ENCODE data around the gene DOCK6.

The DOCK6 gene

DNA sequence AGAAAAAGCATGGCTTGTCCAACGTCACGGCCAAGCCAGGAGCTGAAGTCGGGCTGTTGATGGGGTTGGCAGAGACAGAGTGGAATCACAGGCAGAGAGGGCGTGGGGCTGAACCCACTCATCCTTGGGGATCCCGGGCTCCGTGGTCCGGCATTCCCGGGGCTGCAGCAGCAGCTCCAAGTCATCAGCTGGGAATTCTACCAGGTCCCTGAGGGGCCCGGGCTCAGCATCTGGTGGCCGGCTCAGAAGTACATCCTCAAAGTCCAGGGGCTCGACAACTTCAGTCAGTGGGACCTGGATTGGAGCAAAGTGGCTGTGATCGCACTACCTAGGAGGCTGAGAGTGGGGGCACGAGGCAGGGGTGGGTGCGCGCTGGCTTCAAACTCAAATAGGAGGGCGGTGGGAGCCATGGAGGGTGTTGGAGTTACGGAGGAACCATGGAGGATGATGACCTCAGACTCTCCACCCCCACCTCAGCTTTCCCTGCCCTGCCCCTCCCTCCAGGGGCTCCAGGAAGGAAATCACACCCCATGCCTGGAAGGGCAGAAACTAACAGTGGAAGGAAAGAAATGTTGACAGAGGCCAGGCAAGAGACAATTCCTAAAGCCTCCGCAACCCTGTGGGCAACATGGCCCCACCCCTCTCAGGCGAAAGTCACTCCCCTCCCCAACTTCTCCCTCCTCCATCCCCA lies 9.5 kb downstream of the DOCK6 start:
- no peak overlapping the region for H2BK120ac ChIP-seq (ENCODE audit: low read depth, low read length)
- no peak overlapping the region for H3K9ac ChIP-seq (ENCODE audit: low read length)
- H3K23ac ChIP-seq (ENCODE audit: low read length) = no peak overlapping the region
- H2BK5ac ChIP-seq (ENCODE audit: low read length) = no peak overlapping the region
- H3K4me2 ChIP-seq (ENCODE audit: low read length) = no peak overlapping the region
- no peak overlapping the region for H3K4me3 ChIP-seq (ENCODE audit: low read length)
- H3K4me1 ChIP-seq (ENCODE audit: control insufficient read depth, low read depth, low read length) = no peaks in the 10 kb centered on the region
- no CpG with 5 or more reads among the region's 19 CpGs for WGBS (ENCODE audit: extremely low coverage, insufficient coverage, low lambda C conversion rate)
- no peak overlapping the region for H3K27ac ChIP-seq (ENCODE audit: low read depth, low read length)
- H4K8ac ChIP-seq (ENCODE audit: low read depth, low read length) = no peak overlapping the region
- H3K36me3 ChIP-seq (ENCODE audit: control insufficient read depth, insufficient read depth, low read length) = peaks cover 4% of the 10 kb centered on the region
- H3K18ac ChIP-seq (ENCODE audit: low read length) = no peak overlapping the region
- no peaks in the 10 kb centered on the region for H3K79me2 ChIP-seq (ENCODE audit: control insufficient read depth, insufficient read depth, low read length)
- no peak overlapping the region for H2BK15ac ChIP-seq (replicated peaks; ENCODE audit: low read depth)
- H4K5ac ChIP-seq (ENCODE audit: low read length) = no peak overlapping the region
- H3K79me1 ChIP-seq (ENCODE audit: low read length) = no peaks in the 10 kb centered on the region
- H3K27me3 ChIP-seq (ENCODE audit: insufficient read depth, low read length, poor library complexity) = no peaks in the 10 kb centered on the region
- H2AK5ac ChIP-seq (ENCODE audit: low read length) = no peak overlapping the region
- no peak overlapping the region for H3K56ac ChIP-seq (ENCODE audit: low read length)
- peak; percentile 45 for DNase-seq
- H3K4ac ChIP-seq (ENCODE audit: low read depth, low read length) = no peak overlapping the region

DNA sequence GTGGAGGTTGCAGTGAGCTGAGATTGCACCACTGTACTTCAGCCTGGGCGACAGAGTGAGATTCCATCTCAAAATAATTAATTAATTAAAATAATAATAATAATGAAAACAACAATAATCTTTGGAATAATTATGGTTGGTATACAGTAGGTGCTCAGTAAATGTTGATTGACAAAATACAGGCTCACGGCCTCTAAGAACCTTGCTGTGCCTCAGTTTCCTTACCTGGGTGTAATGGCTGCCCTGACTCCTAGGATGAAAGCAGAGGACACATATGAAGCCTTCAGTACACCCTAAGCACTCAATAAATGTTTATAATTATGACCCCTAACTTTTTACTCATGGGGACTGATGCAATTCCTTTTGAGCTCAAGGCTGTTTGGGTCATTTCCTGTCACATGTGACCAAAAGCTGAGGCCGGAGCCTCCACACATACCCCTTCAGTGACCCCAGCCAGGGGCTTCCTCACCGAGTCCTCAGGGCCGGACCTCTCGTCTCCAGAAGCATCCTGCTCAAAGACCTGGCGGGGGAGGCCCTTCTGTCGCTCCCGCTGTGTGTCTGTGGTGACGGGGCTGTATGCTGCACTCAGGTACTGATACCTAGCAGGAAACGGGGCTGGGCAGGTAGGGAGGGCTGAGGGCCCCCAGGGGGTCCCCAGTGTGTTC lies 10.5 kb downstream of the DOCK6 start:
- H3K56ac ChIP-seq (ENCODE audit: low read length) = no peak overlapping the region
- no peak overlapping the region for H3K18ac ChIP-seq (ENCODE audit: low read length)
- no peaks in the 10 kb centered on the region for H3K79me1 ChIP-seq (ENCODE audit: low read length)
- H2BK120ac ChIP-seq (ENCODE audit: low read depth, low read length) = no peak overlapping the region
- H3K23ac ChIP-seq (ENCODE audit: low read length) = no peak overlapping the region
- H4K8ac ChIP-seq (ENCODE audit: low read depth, low read length) = no peak overlapping the region
- H4K5ac ChIP-seq (ENCODE audit: low read length) = no peak overlapping the region
- no peaks in the 10 kb centered on the region for H3K27me3 ChIP-seq (ENCODE audit: insufficient read depth, low read length, poor library complexity)
- H3K79me2 ChIP-seq (ENCODE audit: control insufficient read depth, insufficient read depth, low read length) = no peaks in the 10 kb centered on the region
- no peak overlapping the region for H3K4me2 ChIP-seq (ENCODE audit: low read length)
- H3K4ac ChIP-seq (ENCODE audit: low read depth, low read length) = no peak overlapping the region
- no peak overlapping the region for H3K9ac ChIP-seq (ENCODE audit: low read length)
- H2BK5ac ChIP-seq (ENCODE audit: low read length) = no peak overlapping the region
- no peak overlapping the region for H3K27ac ChIP-seq (ENCODE audit: low read depth, low read length)
- H3K4me3 ChIP-seq (ENCODE audit: low read length) = no peak overlapping the region
- H2BK15ac ChIP-seq (replicated peaks; ENCODE audit: low read depth) = no peak overlapping the region
- WGBS (ENCODE audit: extremely low coverage, insufficient coverage, low lambda C conversion rate) = no CpG with 5 or more reads among the region's 11 CpGs
- peak; percentile 29 for DNase-seq
- H2AK5ac ChIP-seq (ENCODE audit: low read length) = no peak overlapping the region
- no peaks in the 10 kb centered on the region for H3K4me1 ChIP-seq (ENCODE audit: control insufficient read depth, low read depth, low read length)
- H3K36me3 ChIP-seq (ENCODE audit: control insufficient read depth, insufficient read depth, low read length) = peaks cover 4% of the 10 kb centered on the region

DNA sequence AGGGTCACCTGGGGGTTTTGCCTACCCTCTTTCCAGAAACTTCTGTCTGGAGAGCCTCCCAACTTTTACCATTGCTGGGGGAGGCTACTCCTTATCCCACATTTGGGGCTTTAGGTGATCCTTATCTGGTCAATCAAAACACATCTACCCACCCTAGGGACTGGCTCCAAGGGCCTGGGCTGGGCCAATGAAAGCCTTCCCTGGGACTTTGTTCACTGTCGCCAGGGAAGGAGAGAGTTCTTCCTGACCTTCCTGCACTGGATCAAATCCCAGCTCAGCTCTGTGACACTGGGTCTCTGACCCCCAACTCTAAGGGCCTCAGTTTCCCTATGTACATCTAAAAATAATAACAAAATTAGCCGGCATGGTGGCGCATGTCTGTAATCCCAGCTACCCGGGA lies 11.1 kb downstream of the DOCK6 start:
- Histone ChIP-seq H3K36me3 (ENCODE audit: control insufficient read depth, insufficient read depth, low read length) (peaks cover 4% of the 10 kb centered on the region), H3K4me3 (ENCODE audit: low read length) (no peak overlapping the region), H2BK15ac (replicated peaks; ENCODE audit: low read depth) (no peak overlapping the region), H3K23ac (ENCODE audit: low read length) (no peak overlapping the region), H2AK5ac (ENCODE audit: low read length) (no peak overlapping the region), H3K4ac (ENCODE audit: low read depth, low read length) (no peak overlapping the region), H3K27ac (ENCODE audit: low read depth, low read length) (no peak overlapping the region), H3K4me1 (ENCODE audit: control insufficient read depth, low read depth, low read length) (no peaks in the 10 kb centered on the region), H3K56ac (ENCODE audit: low read length) (no peak overlapping the region), H3K9ac (ENCODE audit: low read length) (no peak overlapping the region), H4K8ac (ENCODE audit: low read depth, low read length) (no peak overlapping the region), H3K18ac (ENCODE audit: low read length) (no peak overlapping the region), H3K79me2 (ENCODE audit: control insufficient read depth, insufficient read depth, low read length) (no peaks in the 10 kb centered on the region), H4K5ac (ENCODE audit: low read length) (no peak overlapping the region), H2BK120ac (ENCODE audit: low read depth, low read length) (no peak overlapping the region), H3K4me2 (ENCODE audit: low read length) (no peak overlapping the region), H3K27me3 (ENCODE audit: insufficient read depth, low read length, poor library complexity) (no peaks in the 10 kb centered on the region), H2BK5ac (ENCODE audit: low read length) (no peak overlapping the region), H3K79me1 (ENCODE audit: low read length) (no peaks in the 10 kb centered on the region)
- DNase-seq = no peak
- no CpG with 5 or more reads among the region's 4 CpGs for WGBS (ENCODE audit: extremely low coverage, insufficient coverage, low lambda C conversion rate)

DNA sequence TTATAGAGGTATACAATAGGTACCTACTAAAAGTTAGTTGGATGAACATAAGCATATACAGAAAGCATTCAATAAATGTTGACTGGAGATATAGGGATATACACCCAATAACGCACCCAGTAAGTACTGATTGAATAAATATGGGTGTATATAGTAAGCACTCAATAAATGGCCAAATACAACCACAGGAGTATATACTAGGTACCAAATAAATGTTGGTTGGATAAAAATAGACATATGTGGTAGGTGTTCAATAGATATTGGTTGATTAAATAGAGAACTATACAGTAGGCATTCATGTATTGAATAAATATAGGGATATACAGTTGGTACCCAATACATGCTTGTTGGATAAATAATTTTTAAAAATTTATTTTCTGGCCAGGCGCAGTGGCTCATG lies 13.5 kb downstream of the DOCK6 start:
- H3K23ac ChIP-seq (ENCODE audit: low read length) = no peak overlapping the region
- WGBS (ENCODE audit: extremely low coverage, insufficient coverage, low lambda C conversion rate) = no CpG with 5 or more reads among the region's 2 CpGs
- no peaks in the 10 kb centered on the region for H3K79me2 ChIP-seq (ENCODE audit: control insufficient read depth, insufficient read depth, low read length)
- H3K9ac ChIP-seq (ENCODE audit: low read length) = no peak overlapping the region
- H2BK120ac ChIP-seq (ENCODE audit: low read depth, low read length) = no peak overlapping the region
- no peak overlapping the region for H4K5ac ChIP-seq (ENCODE audit: low read length)
- H3K4me2 ChIP-seq (ENCODE audit: low read length) = no peak overlapping the region
- H2AK5ac ChIP-seq (ENCODE audit: low read length) = no peak overlapping the region
- no peak for DNase-seq
- no peak overlapping the region for H3K4ac ChIP-seq (ENCODE audit: low read depth, low read length)
- H2BK15ac ChIP-seq (replicated peaks; ENCODE audit: low read depth) = no peak overlapping the region
- H3K56ac ChIP-seq (ENCODE audit: low read length) = no peak overlapping the region
- H3K27ac ChIP-seq (ENCODE audit: low read depth, low read length) = no peak overlapping the region
- no peaks in the 10 kb centered on the region for H3K4me1 ChIP-seq (ENCODE audit: control insufficient read depth, low read depth, low read length)
- no peak overlapping the region for H3K18ac ChIP-seq (ENCODE audit: low read length)
- no peak overlapping the region for H4K8ac ChIP-seq (ENCODE audit: low read depth, low read length)
- H3K36me3 ChIP-seq (ENCODE audit: control insufficient read depth, insufficient read depth, low read length) = peaks cover 4% of the 10 kb centered on the region
- no peak overlapping the region for H3K4me3 ChIP-seq (ENCODE audit: low read length)
- H3K79me1 ChIP-seq (ENCODE audit: low read length) = no peaks in the 10 kb centered on the region
- H3K27me3 ChIP-seq (ENCODE audit: insufficient read depth, low read length, poor library complexity) = no peaks in the 10 kb centered on the region
- H2BK5ac ChIP-seq (ENCODE audit: low read length) = no peak overlapping the region

DNA sequence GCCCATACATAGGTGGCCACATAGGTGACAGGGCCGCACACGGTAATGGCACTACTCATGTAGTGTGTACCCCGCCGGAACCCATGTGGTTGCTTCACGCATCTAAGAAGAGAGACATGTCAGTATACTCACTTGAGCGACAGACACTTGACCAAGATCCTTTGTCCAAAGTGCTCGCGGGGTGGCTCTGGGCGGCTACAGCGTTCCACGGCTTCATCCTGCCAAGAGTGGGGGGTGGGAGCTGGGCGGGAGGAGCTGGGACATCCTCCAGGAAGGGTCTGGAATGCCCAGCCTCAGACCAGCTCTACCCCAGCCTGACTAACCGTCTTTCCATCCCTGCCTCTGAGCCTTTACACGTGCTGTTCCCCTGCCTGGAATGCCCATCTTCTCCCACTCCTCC lies 14.4 kb downstream of the DOCK6 start:
- no peak overlapping the region for H2BK120ac ChIP-seq (ENCODE audit: low read depth, low read length)
- WGBS (ENCODE audit: extremely low coverage, insufficient coverage, low lambda C conversion rate) = no CpG with 5 or more reads among the region's 14 CpGs
- H3K79me1 ChIP-seq (ENCODE audit: low read length) = no peaks in the 10 kb centered on the region
- no peak for DNase-seq
- no peak overlapping the region for H4K5ac ChIP-seq (ENCODE audit: low read length)
- H3K27me3 ChIP-seq (ENCODE audit: insufficient read depth, low read length, poor library complexity) = no peaks in the 10 kb centered on the region
- no peak overlapping the region for H3K4ac ChIP-seq (ENCODE audit: low read depth, low read length)
- no peak overlapping the region for H3K56ac ChIP-seq (ENCODE audit: low read length)
- H3K4me3 ChIP-seq (ENCODE audit: low read length) = no peak overlapping the region
- no peak overlapping the region for H2BK15ac ChIP-seq (replicated peaks; ENCODE audit: low read depth)
- peaks cover 4% of the 10 kb centered on the region for H3K36me3 ChIP-seq (ENCODE audit: control insufficient read depth, insufficient read depth, low read length)
- no peak overlapping the region for H3K9ac ChIP-seq (ENCODE audit: low read length)
- H4K8ac ChIP-seq (ENCODE audit: low read depth, low read length) = no peak overlapping the region
- no peak overlapping the region for H3K23ac ChIP-seq (ENCODE audit: low read length)
- no peak overlapping the region for H3K4me2 ChIP-seq (ENCODE audit: low read length)
- no peaks in the 10 kb centered on the region for H3K79me2 ChIP-seq (ENCODE audit: control insufficient read depth, insufficient read depth, low read length)
- H3K18ac ChIP-seq (ENCODE audit: low read length) = no peak overlapping the region
- no peak overlapping the region for H2BK5ac ChIP-seq (ENCODE audit: low read length)
- H2AK5ac ChIP-seq (ENCODE audit: low read length) = no peak overlapping the region
- H3K27ac ChIP-seq (ENCODE audit: low read depth, low read length) = no peak overlapping the region
- no peaks in the 10 kb centered on the region for H3K4me1 ChIP-seq (ENCODE audit: control insufficient read depth, low read depth, low read length)

DNA sequence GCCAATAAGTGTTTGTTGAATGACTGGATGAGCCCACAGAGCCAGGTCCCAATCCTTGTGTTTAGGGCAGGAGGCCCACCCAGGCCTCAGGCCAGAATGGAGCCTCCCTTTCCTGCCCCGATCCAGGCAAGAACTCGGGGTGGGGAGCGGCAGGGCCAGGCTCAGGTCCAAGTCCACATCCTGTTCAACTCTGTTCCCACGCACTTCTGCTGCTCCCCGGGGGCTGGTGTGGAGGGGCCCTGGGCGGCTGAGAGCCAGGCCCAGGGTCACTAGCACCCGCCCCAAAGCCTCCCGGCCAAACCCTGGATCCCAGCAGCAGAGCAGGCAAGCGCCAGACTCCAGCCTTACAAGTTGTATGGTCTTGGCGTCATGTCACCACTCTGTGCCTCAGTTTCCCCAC lies 14.9 kb downstream of the DOCK6 start:
- no peaks in the 10 kb centered on the region for H3K27me3 ChIP-seq (ENCODE audit: insufficient read depth, low read length, poor library complexity)
- peaks cover 2% of the 10 kb centered on the region for H3K36me3 ChIP-seq (ENCODE audit: control insufficient read depth, insufficient read depth, low read length)
- no peak overlapping the region for H2BK15ac ChIP-seq (replicated peaks; ENCODE audit: low read depth)
- H3K4ac ChIP-seq (ENCODE audit: low read depth, low read length) = no peak overlapping the region
- no peak overlapping the region for H3K9ac ChIP-seq (ENCODE audit: low read length)
- no peak overlapping the region for H3K18ac ChIP-seq (ENCODE audit: low read length)
- no peak for DNase-seq
- H4K8ac ChIP-seq (ENCODE audit: low read depth, low read length) = no peak overlapping the region
- H3K56ac ChIP-seq (ENCODE audit: low read length) = no peak overlapping the region
- H3K4me2 ChIP-seq (ENCODE audit: low read length) = no peak overlapping the region
- no peaks in the 10 kb centered on the region for H3K79me1 ChIP-seq (ENCODE audit: low read length)
- H3K4me3 ChIP-seq (ENCODE audit: low read length) = no peak overlapping the region
- no peak overlapping the region for H2BK120ac ChIP-seq (ENCODE audit: low read depth, low read length)
- no peak overlapping the region for H2BK5ac ChIP-seq (ENCODE audit: low read length)
- H3K23ac ChIP-seq (ENCODE audit: low read length) = no peak overlapping the region
- no peaks in the 10 kb centered on the region for H3K4me1 ChIP-seq (ENCODE audit: control insufficient read depth, low read depth, low read length)
- WGBS (ENCODE audit: extremely low coverage, insufficient coverage, low lambda C conversion rate) = no CpG with 5 or more reads among the region's 10 CpGs
- no peak overlapping the region for H4K5ac ChIP-seq (ENCODE audit: low read length)
- no peak overlapping the region for H2AK5ac ChIP-seq (ENCODE audit: low read length)
- no peaks in the 10 kb centered on the region for H3K79me2 ChIP-seq (ENCODE audit: control insufficient read depth, insufficient read depth, low read length)
- H3K27ac ChIP-seq (ENCODE audit: low read depth, low read length) = no peak overlapping the region

All from mesendoderm (in vitro differentiated cells).